Stimulated activated CD4-positive, alpha-beta T cell treated with anti-CD3 and anti-CD28 coated beads, Interleukin-15, amount 100 ng/mL, for 1 hour (primary cell): ENCODE data around the gene PTPRA.
"Not testable (repeated sequence)": the region's sequence is repeated elsewhere in the genome, so short reads cannot be mapped to it uniquely, and the experiment has no call there.

ENCODE experiments used
- DNase-seq, 2 donors: peaks; one replicate each; pipeline ENCODE4 v3.0.0-alpha.2; 2020; ENCODE audit warnings: low read depth in 1 of 2, low spot score in 1 of 2

PTPRA gene

GRCh38 chr20:3068986-3069900 is 196.0 kb downstream of the PTPRA start:
- DNase-seq, result no peak

- DNase-seq, result no peak
Observed at GRCh38 chr20:3070725-3071124, 197.4 kb downstream of the PTPRA start.

GRCh38 chr20:3071266-3071609 is 198.0 kb downstream of the PTPRA start:
- no peak for DNase-seq

- peak; percentile 59 to 61 for DNase-seq
Observed at GRCh38 chr20:3071610-3072529, 198.6 kb downstream of the PTPRA start, which contains the start of gene OXT. OXT (plus strand) TSS chr20:3071620; CDS start chr20:3071656, 36 bp downstream.

- no peak for DNase-seq
Observed at GRCh38 chr20:3072530-3073250, 199.4 kb downstream of the PTPRA start.

- DNase-seq, result not testable (repeated sequence)
Observed at GRCh38 chr20:3073251-3073643, 200.0 kb downstream of the PTPRA start.

- DNase-seq, result no peak
Observed at GRCh38 chr20:3074812-3075211, 201.5 kb downstream of the PTPRA start.

- DNase-seq, result not testable (repeated sequence)
Observed at GRCh38 chr20:3075315-3075714, 202.0 kb downstream of the PTPRA start.

GRCh38 chr20:3077618-3078134 is 204.4 kb downstream of the PTPRA start:
- no peak for DNase-seq

- DNase-seq, result no peak
Observed at GRCh38 chr20:3080939-3081388, 207.7 kb downstream of the PTPRA start.

- DNase-seq, result no peak
Observed at GRCh38 chr20:3081641-3082040, 208.4 kb downstream of the PTPRA start.

GRCh38 chr20:3082306-3082951 is 209.1 kb downstream of the PTPRA start:
- DNase-seq, result no peak

GRCh38 chr20:3082955-3083952 is 210.0 kb downstream of the PTPRA start:
- no peak for DNase-seq

GRCh38 chr20:3084283-3084985 is 211.2 kb downstream of the PTPRA start, which contains the start of gene AVP:
AVP (minus strand) TSS chr20:3084724; CDS start chr20:3084674, 50 bp downstream.
- no peak for DNase-seq

- DNase-seq, result no peak
Observed at GRCh38 chr20:3084986-3085360, 211.7 kb downstream of the PTPRA start.

GRCh38 chr20:3085571-3086072 is 212.3 kb downstream of the PTPRA start:
- DNase-seq, result no peak

GRCh38 chr20:3088031-3088430 is 214.8 kb downstream of the PTPRA start:
- DNase-seq, result no peak
